Endothelial cell of umbilical vein (primary cell): ENCODE measurements around the gene SHOC2. TPM values are rescaled to one million over a fixed set of nuclear protein-coding genes. Genes with fewer than 3 reads are reported as not detected.

Experiments
- BruUV-seq: library from RNA; stranded (reverse); fragments of 400-500 nt; replicated peaks from 2 replicates; lab custom pipeline; 2021; lab: Mats Ljungman, UMichigan
- CTCF ChIA-PET: fragments of 300-600, 350-600 bp; sonication (Branson Sonifier 250); formaldehyde crosslinking; loops from one replicate; lab custom pipeline; 2021; ENCODE audit warnings: antibody characterized with exemption, inconsistent platforms; lab: Charles Lee
- POLR2A ChIA-PET: fragments of 300-600, 350-600 bp; sonication (Branson Sonifier 250); formaldehyde crosslinking; loops from one replicate; lab custom pipeline; 2021; ENCODE audit warnings: antibody characterized with exemption, inconsistent platforms; lab: Charles Lee
- DNase-seq: peaks from one replicate; pipeline ENCODE4 v3.0.0-alpha.2; 2011; ENCODE audit warnings: low read depth, low spot score
- FAIRE-seq: peaks from 2 replicates; lab custom pipeline; 2011; peaks lifted over from hg19 to GRCh38; lab: Jason Lieb, UNC
- H2AFZ ChIP-seq: 2 replicates; pipeline ENCODE4 v1.6.0; 2012; ENCODE audit warnings: low read depth, low read length, control low read depth, inconsistent platforms
- H3K27ac ChIP-seq: 2 replicates; pipeline ENCODE4 v1.5.1; 2011; ENCODE audit warnings: low read depth, mild to moderate bottlenecking, control low read depth, low read length, moderate library complexity; ENCODE audit not compliant: insufficient read depth
- H3K27me3 ChIP-seq, 2 experiments: 2 replicates each; pipeline versions ENCODE4 v1.6.0 to v1.6.1; 2011; ENCODE audit warnings: low read length in 2 of 2, mixed read lengths in 1 of 2; ENCODE audit not compliant: control insufficient read depth in 2 of 2, insufficient read depth in 2 of 2
- H3K36me3 ChIP-seq, 2 experiments: 2 replicates in 1 of 2; 3 replicates in 1 of 2; pipeline ENCODE4 v1.5.1; 2011; ENCODE audit warnings: low read length in 2 of 2, mild to moderate bottlenecking in 1 of 2, moderate library complexity in 1 of 2; ENCODE audit not compliant: control insufficient read depth in 2 of 2, insufficient read depth in 2 of 2; ENCODE audit errors: extremely low read depth in 1 of 2
- H3K4me1 ChIP-seq: 3 replicates; pipeline ENCODE4 v1.5.1; 2011; ENCODE audit warnings: mild to moderate bottlenecking, low read length; ENCODE audit not compliant: control insufficient read depth, insufficient read depth; ENCODE audit errors: extremely low read depth
- H3K4me2 ChIP-seq: 2 replicates; pipeline ENCODE4 v1.6.1; 2011; ENCODE audit warnings: low read length, control low read depth, mixed read lengths; ENCODE audit not compliant: insufficient read depth
- H3K4me3 ChIP-seq, 3 experiments: fragments of 200-600 bp in 1 of 3; sonication (generic), shearing (Covaris generic) in 1 of 3; replicated peaks in 1 of 3; 2 replicates each; pipeline ENCODE4 v1.5.1; 2011 to 2016; ENCODE audit warnings: control low read depth in 3 of 3, low read length in 3 of 3, mild to moderate bottlenecking in 2 of 3, inconsistent platforms in 1 of 3, low read depth in 1 of 3, moderate library complexity in 1 of 3; ENCODE audit not compliant: insufficient read depth in 1 of 3
- H3K79me2 ChIP-seq: 2 replicates; pipeline ENCODE4 v1.6.0; 2012; ENCODE audit warnings: low read length, inconsistent platforms; ENCODE audit not compliant: control insufficient read depth, insufficient read depth
- H3K9ac ChIP-seq: replicated peaks from 2 replicates; pipeline ENCODE3; 2011; ENCODE audit warnings: low read length, control low read depth; ENCODE audit not compliant: insufficient read depth; ENCODE audit errors: extremely low read depth
- H3K9me1 ChIP-seq: replicated peaks from 3 replicates; pipeline ENCODE4 v1.6.0; 2011; ENCODE audit warnings: mild to moderate bottlenecking, low read length; ENCODE audit not compliant: control insufficient read depth, insufficient read depth; ENCODE audit errors: extremely low read depth
- H3K9me3 ChIP-seq: replicated peaks from 2 replicates; pipeline ENCODE4 v1.5.1; 2012; ENCODE audit warnings: low read length, inconsistent platforms; ENCODE audit not compliant: control insufficient read depth, insufficient read depth
- H4K20me1 ChIP-seq: replicated peaks from 2 replicates; pipeline ENCODE3; 2011; ENCODE audit warnings: mild to moderate bottlenecking, low read length; ENCODE audit not compliant: control insufficient read depth, insufficient read depth; ENCODE audit errors: extremely low read depth
- CTCF ChIP-seq, 2 donors: IDR thresholded peaks; 1 replicate in 1 of 2; 2 replicates in 1 of 2; pipeline ENCODE4 v1.5.1; 2011; ENCODE audit warnings: low read length in 2 of 2, mild to moderate bottlenecking in 2 of 2, moderate library complexity in 2 of 2, control low read depth in 1 of 2, inconsistent platforms in 1 of 2, low read depth in 1 of 2; ENCODE audit not compliant: insufficient read depth in 1 of 2; ENCODE audit errors: extremely low read depth in 1 of 2
- EZH2 ChIP-seq: IDR thresholded peaks from 2 replicates; pipeline ENCODE4 v1.6.1; 2012; ENCODE audit warnings: borderline replicate concordance, low read depth, mild to moderate bottlenecking, moderate library complexity, low read length, inconsistent platforms; ENCODE audit not compliant: severe bottlenecking
- FOS ChIP-seq: IDR thresholded peaks from 2 replicates; pipeline ENCODE4 v1.6.1; 2011; ENCODE audit warnings: mild to moderate bottlenecking, low read length, moderate library complexity, borderline replicate concordance; ENCODE audit not compliant: insufficient read depth
- GATA2 ChIP-seq: IDR thresholded peaks from 2 replicates; pipeline ENCODE4 v1.7.0; 2011; ENCODE audit warnings: low read depth, mild to moderate bottlenecking, moderate library complexity, mixed read lengths, low read length; ENCODE audit not compliant: insufficient read length, insufficient read depth
- JUN ChIP-seq: IDR thresholded peaks from 2 replicates; pipeline ENCODE4 v1.6.1; 2011; ENCODE audit warnings: borderline replicate concordance, low read depth; ENCODE audit not compliant: insufficient read length, insufficient read depth
- MAX ChIP-seq: IDR thresholded peaks from 2 replicates; pipeline ENCODE4 v1.6.1; 2011; ENCODE audit not compliant: insufficient read depth, insufficient read length
- MYC ChIP-seq: IDR thresholded peaks from one replicate; pipeline ENCODE4 v1.6.1; 2011; ENCODE audit warnings: mild to moderate bottlenecking, low read depth, low read length
- POLR2A ChIP-seq: IDR thresholded peaks from 2 replicates; pipeline ENCODE4 v1.6.1; 2012; ENCODE audit warnings: low read depth, mild to moderate bottlenecking, control low read depth, low read length
- POLR2AphosphoS5 ChIP-seq: IDR thresholded peaks from 2 replicates; pipeline ENCODE4 v1.6.1; 2012; ENCODE audit warnings: low read depth, mild to moderate bottlenecking, control low read depth, low read length, moderate library complexity; ENCODE audit not compliant: insufficient read depth
- dilution Hi-C: fragments of 300-500 bp; cut with MboI; formaldehyde crosslinking; loops from one replicate; pipeline ENCODE4 v1.15.0; 2019; ENCODE audit warnings: low sequenced_read_pairs; ENCODE audit not compliant: extremely low pct_ligation_motif_present
- intact Hi-C: fragments of 100-400 bp; cut with micrococcal nuclease; formaldehyde crosslinking; loops from one replicate; pipeline ENCODE4 v1.10.0; 2022
- polyA plus RNA-seq, 4 experiments: library from polyadenylated mRNA; depleted of rRNA in 3 of 4; stranded (reverse) in 3 of 4; unstranded in 1 of 4; fragments of >200 nt; gene quantifications; 2 replicates each; pipeline versions ENCODE4 v1.2.1 to v1.2.3, GENCODE V29; 2011 to 2012; ENCODE audit warnings: missing spikeins in 1 of 4
- total RNA-seq: library from RNA; stranded (reverse); gene quantifications from 2 replicates; pipeline ENCODE4 v1.2.3, GENCODE V29; 2021

Gene SHOC2
- total and polyA plus RNA-seq, 2 donors (not counting 3 experiments of a cell fraction or from before 2014, with no cell fraction given) = 13.0 to 37.1 TPM

GRCh38 chr10:110962443-110962842 lies 43.0 kb downstream of the SHOC2 start:
- Histone ChIP-seq H3K4me3 (no peak overlapping the region), H3K9me3 (no peaks in the 10 kb centered on the region), H2AFZ (no peak overlapping the region), H3K27ac (no peak overlapping the region), H3K4me2 (no peak overlapping the region), H3K9me1 (no peaks in the 10 kb centered on the region), H3K4me1 (peaks cover 7% of the 10 kb centered on the region), H3K27me3 (no peaks in the 10 kb centered on the region), H3K9ac (no peak overlapping the region), H3K79me2 (peaks cover 63% of the 10 kb centered on the region), H3K36me3 (no peaks in the 10 kb centered on the region), H4K20me1 (peaks cover 3% of the 10 kb centered on the region)
- TF ChIP-seq CTCF (IDR thresholded peaks at IDR 0.05; ENCODE audit: extremely low read depth in 1 of 2, insufficient read depth in 1 of 2, low read depth in 1 of 2, low read length in 2 of 2) = no peak
- TF ChIP-seq GATA2 = no peak
- TF ChIP-seq MAX = no peak
- no peak for TF ChIP-seq MYC
- no peak for TF ChIP-seq EZH2
- TF ChIP-seq POLR2A = no peak
- no peak for TF ChIP-seq JUN
- no peak for TF ChIP-seq POLR2AphosphoS5
- no peak for TF ChIP-seq FOS
- intact Hi-C loops (no loop called here), dilution Hi-C loops (no loop called here)
- no peak for DNase-seq
- FAIRE-seq = no peak
- no TSS peak for BruUV-seq
- ChIA-PET POLR2A (no interaction called here), CTCF (no interaction called here)
